Stimulated activated CD4-positive, alpha-beta T cell treated with anti-CD3 and anti-CD28 coated beads, Interleukin-12 subunit alpha, Interleukin-12 subunit beta, amount 100 ng/mL, for 48 hours (primary cell): ENCODE data around the gene APBA2.
"Not testable (repeated sequence)": the region's sequence is repeated elsewhere in the genome, so short reads cannot be mapped to it uniquely, and the experiment has no call there.

Experiments
- DNase-seq, 3 donors: peaks; one replicate each; pipeline ENCODE4 v3.0.0-alpha.2; 2020; ENCODE audit warnings: low read depth in 2 of 3, low spot score in 1 of 3

The APBA2 gene

GRCh38 chr15:29032751-29033150, 147.0 kb downstream of the APBA2 start:
- DNase-seq = no peak

GRCh38 chr15:29034151-29034550, 148.4 kb downstream of the APBA2 start:
- no peak for DNase-seq

- no peak for DNase-seq
These were observed 149.0 kb downstream of the APBA2 start for GRCh38 chr15:29034593-29035335.

GRCh38 chr15:29035336-29036285, 149.8 kb downstream of the APBA2 start:
- DNase-seq = no peak

- no peak for DNase-seq
These were observed 152.4 kb downstream of the APBA2 start for GRCh38 chr15:29037997-29038705.

- DNase-seq = peak in 2 of 3 donors; percentile 12 to 22
These were observed 153.9 kb downstream of the APBA2 start for GRCh38 chr15:29039466-29040369.

GRCh38 chr15:29040370-29040751, 154.6 kb downstream of the APBA2 start:
- no peak for DNase-seq

- no peak for DNase-seq
These were observed 158.1 kb downstream of the APBA2 start for GRCh38 chr15:29043736-29044502.

- no peak for DNase-seq
These were observed 158.7 kb downstream of the APBA2 start for GRCh38 chr15:29044503-29044901.

GRCh38 chr15:29045161-29045560, 159.4 kb downstream of the APBA2 start:
- DNase-seq = not testable (repeated sequence)

- peak in 1 of 3 donors; percentile 10 for DNase-seq
These were observed 159.9 kb downstream of the APBA2 start for GRCh38 chr15:29045717-29046116.

- DNase-seq = no peak
These were observed 160.6 kb downstream of the APBA2 start for GRCh38 chr15:29046281-29046810.

- DNase-seq = no peak
These were observed 161.2 kb downstream of the APBA2 start for GRCh38 chr15:29046977-29047376.

- DNase-seq = no peak
These were observed 162.2 kb downstream of the APBA2 start for GRCh38 chr15:29048011-29048410.

GRCh38 chr15:29050870-29051269, 165.1 kb downstream of the APBA2 start:
- DNase-seq = no peak

GRCh38 chr15:29051422-29051821, 165.6 kb downstream of the APBA2 start:
- DNase-seq = no peak

- no peak for DNase-seq
These were observed 167.2 kb downstream of the APBA2 start for GRCh38 chr15:29053006-29053405.

- DNase-seq = no peak
These were observed 167.9 kb downstream of the APBA2 start for GRCh38 chr15:29053661-29054131.
